ENCODE results near the gene PDE6A. TPM values are rescaled to one million over a fixed set of nuclear protein-coding genes. Genes with fewer than 3 reads are reported as not detected.

The PDE6A gene
- total RNA-seq = under 0.01 TPM

DNA sequence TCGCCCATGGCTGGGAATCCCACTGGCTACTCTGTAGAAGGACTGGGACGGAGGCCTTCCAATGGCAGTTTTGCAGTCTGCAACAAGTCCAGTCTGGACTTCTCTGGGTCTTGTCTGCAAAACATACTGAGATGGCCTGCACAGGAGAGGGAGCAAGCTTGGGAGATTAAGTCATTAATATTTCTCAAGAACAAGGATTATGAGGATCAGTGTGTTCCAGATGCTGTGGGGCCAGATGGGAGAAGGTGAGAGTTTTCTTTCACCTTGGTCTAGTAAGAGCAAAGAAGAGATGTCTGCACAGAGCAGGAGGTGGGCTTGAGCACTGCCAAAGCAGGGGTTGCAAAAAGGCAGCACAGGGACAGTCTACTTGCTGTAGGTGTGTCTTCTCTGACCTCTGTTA lies at the start of gene PDE6A:
Gene PDE6A, minus strand, starts transcription at position 128 of the 400 bp plus-strand sequence. Its CDS starts 120 bp downstream, at position 8.
- no peak for DNase-seq (ENCODE audit: low read depth in 2 of 3, low spot score in 2 of 3)

DNA sequence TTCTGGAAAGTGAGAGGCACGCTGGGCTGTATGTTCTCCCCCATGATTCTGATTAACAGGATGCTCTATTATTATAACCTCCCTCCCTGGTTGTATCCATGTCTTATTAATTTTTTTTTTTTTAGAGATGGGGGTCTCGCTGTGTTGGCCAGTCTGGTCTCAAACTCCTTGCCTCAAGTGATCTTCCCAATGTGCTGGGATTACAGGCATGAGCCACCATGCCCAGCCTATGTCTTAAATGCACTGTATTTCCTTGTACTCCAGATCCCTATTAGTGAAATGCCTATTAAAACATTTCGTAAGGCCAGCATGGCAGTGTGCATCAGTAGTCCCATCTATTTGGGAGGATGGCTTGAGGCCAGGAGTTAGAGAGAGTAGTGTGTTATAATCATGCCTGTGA lies 48.9 kb upstream of the PDE6A start:
- no peak for DNase-seq (ENCODE audit: low read depth in 2 of 3, low spot score in 2 of 3)

DNA sequence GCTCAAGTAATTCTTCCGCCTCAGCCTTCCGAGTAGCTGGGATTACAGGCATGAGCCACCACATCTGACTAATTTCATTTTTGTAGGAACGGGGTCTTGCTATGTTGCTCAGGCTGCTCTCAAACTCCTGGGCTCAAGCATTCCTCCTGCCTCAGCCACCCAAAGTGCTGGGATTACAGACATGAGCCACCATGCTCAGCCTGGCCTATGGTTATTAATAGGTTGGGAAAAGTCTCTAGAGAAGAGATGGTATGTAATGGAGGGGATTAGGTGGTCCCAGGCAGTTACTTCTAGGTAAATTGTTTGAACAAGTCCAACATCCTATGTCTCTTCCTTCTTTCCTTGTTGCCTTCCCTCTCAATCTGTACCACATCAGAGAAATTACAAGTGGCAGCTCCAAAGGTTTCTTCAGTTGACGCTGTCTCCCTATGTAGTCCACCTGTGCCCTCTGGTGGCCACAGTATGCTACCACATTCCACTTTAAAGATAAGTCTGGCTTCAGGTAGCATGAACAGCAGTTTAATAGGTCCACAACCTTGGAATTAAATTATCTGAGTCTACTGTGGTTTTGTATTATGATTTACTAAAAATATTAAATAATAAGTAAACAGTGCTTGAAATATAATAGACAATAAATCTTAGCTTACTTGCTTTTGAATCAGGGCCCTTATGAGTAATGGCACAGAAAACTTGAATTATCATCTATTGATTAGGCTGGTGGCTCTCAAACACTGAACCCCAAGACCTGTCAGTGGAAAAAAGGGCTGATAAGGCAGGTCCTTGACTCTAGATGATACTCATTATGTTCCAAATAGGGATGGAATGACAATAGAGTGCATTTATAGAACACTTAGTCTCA lies 46.2 kb upstream of the PDE6A start:
- peak; percentile 37 to 85 (median 64) for DNase-seq (ENCODE audit: low read depth in 2 of 3, low spot score in 2 of 3)

DNA sequence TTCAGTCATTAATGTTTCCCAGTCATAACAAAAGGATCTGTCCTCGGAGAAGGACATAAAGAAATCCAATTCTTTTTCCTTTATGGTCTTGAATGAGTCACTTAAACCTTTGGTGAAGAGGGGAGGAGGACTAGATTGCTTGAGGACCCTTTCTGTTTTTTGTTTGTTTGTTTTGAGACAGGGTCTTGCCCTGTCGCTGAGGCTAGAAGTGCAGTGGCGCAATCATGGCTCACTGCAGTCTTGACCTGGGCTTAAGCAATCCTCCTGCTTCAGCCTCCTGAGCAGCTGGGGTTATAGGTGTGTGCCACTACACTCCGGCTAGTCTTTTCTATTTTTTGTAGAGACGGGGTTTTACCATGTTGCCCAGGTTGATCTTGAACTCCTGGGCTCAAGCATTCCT lies 43.5 kb upstream of the PDE6A start:
- DNase-seq (ENCODE audit: low read depth in 2 of 3, low spot score in 2 of 3) = no peak

DNA sequence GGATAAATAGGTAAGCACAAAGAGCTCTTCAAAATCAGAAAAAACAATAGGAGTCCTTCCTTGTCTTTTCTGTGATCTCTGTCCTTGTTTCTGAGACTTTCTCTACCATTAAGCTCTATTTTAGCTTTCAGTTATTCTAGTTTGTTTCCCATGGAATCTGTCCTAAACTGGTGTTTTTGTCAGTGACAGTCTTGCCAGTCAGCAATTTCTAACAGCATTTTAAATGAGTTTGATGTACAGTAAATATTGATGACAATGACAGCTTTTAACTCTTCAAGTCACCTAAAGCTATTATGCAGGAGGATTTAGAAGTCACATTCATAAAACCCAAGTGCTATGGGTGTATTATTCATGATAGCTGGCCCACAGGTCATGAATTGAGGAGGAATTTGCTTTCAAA lies 37.9 kb upstream of the PDE6A start:
- no peak for DNase-seq (ENCODE audit: low read depth in 2 of 3, low spot score in 2 of 3)

DNA sequence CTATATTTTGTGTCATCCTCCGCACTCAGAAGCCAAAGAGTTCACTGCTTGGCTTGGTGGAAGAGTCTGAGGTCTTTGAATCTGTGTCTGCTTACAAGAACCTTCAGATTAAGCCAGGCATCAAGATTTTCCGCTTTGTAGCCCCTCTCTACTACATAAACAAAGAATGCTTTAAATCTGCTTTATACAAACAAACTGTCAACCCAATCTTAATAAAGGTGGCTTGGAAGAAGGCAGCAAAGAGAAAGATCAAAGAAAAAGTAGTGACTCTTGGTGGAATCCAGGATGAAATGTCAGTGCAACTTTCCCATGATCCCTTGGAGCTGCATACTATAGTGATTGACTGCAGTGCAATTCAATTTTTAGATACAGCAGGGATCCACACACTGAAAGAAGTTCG lies 36.6 kb upstream of the PDE6A start:
- DNase-seq (ENCODE audit: low read depth in 2 of 3, low spot score in 2 of 3) = no peak

DNA sequence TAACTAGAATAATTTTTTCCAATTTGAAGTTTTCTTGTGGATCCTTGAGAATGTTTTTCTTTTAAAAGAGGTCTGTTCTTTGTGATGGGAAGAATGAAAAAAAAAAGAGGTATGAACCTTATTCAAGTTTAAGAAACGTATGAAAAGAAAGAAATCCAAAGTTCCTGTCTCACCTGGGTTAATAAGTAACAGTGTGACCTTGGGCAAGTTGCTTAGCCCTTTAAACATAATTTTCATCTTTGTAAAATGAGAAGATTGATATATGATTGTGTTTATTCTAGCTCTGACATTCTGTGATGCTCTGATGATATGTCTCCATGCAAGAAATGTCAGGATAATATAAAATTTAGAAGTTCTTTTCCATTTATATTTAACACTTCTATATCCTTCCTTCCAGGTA lies 35.3 kb upstream of the PDE6A start:
- no peak for DNase-seq (ENCODE audit: low read depth in 2 of 3, low spot score in 2 of 3)

DNA sequence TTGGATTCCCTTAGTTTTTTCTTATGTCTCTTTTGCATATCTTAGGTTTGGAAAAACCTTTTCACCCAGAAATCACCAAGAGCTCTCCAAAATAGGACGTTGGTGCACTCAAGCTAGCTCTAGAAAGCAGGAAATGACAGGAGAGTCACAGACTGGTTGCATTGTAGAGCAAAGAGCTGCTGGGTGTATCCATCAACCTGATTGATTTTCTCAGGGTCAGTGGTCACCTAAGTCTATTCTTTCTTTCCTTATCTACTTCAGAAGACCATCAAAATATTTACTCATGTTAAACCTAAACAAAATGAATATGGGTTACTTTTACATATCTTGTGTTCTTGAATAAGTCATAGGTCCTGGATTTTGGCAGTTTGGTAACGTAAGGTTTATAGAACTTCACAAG lies 30.8 kb upstream of the PDE6A start:
- no peak for DNase-seq (ENCODE audit: low read depth in 2 of 3, low spot score in 2 of 3)

DNA sequence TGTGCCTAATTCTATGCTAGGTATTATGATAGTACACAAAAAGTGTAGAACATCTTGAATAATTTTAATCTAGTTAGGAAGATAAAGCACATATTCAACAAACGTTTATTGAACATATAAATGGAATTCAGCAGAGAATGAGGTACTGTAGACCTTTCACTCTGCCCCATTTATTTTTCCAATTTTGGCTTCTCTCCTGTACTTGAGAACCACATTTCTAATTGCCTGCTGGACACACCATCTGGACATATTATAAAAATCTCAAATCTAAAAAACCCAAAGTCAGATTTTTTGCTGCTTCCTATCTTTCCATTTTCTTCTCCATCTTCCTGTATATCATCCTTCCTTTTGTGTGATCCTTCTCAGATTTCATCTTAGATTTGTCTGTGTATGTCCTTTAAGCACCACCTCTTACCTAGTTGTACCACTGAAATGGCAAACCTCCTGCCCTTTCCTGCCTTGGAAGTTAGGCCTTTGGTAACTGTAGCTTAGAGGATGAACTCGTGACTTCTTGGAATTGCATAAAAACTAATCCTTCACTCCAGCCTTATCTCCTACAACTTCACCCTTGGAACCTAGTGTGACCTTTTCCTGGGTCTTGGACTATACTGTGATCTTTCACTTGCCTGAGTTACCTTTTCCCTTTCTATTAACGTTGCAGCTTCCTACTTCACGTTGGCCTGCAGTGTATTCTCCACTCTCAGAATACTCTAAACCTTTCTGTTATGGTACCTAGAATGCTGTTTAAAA lies 24.8 kb upstream of the PDE6A start:
- DNase-seq (ENCODE audit: low read depth in 2 of 3, low spot score in 2 of 3) = no peak

DNA sequence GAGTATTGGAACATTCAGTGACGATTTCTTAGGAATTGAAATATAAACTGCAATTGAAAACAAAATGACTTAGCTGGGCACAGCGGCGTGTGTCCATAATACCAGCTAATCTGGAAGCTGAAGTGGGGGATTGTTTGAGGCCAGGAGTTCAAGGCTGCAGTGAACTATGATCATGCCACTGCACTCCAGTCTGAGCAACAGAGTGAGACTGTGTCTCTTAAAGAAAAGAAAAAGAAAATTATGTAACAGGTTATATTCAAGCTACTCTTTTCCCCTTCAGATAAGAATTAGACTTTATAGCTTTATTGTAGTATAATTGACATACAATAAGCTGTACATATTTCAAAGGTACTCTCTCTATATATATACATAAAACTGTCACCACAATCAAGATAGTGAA lies 22.4 kb upstream of the PDE6A start:
- DNase-seq (ENCODE audit: low read depth in 2 of 3, low spot score in 2 of 3) = no peak

DNA sequence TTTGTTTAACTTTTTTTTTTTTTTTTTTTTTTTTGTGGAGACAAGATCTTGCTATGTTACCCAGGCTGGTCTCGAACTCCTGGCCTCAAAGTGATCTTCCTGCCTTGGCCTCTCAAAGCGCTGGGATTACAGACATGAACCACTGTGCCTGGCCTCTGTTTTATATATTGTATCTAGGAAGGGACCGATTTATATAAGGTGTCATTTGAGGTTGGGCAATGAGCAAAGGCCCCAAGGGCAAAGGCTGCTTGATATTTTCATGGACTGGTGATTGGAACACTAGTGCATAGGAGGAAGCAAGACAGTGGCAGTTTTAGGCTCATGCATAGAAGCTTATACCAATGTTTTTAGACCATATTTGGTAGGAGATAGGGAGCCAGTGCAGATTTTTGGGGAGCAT lies 19.1 kb upstream of the PDE6A start:
- DNase-seq (ENCODE audit: low read depth in 2 of 3, low spot score in 2 of 3) = no peak

DNA sequence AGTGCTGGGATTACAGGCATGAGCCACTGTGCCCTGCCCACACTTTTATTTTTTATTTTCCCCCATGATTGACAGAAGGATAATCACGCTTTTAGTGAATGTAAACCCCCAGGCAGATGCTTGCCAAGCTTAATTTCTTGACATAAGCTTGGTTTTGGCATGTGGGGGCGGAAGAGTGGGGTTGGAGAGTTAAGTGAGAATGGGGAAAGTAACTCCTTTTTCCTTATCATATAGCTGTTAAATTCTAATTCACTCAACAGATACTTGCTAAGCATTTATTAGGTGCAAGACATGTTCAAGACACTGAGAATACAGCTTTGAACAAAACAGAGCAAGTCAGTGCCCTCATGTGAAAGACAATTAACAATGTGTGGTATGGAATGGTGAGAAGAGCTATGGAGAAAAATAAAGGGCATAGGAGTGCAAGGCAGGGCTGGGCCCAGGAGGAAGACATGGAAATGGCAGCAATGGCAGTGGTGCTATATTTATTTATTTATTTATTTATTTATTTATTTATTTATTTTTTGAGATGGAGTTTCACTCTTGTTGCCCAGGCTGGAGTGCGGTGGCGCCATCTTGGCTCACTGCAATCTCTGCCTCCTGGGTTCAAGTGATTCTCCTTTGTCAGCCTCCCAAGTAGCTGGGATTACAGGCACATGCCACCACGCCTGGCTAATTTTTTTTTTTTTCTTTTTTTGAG lies 18.2 kb upstream of the PDE6A start:
- DNase-seq (ENCODE audit: low read depth in 2 of 3, low spot score in 2 of 3) = no peak

DNA sequence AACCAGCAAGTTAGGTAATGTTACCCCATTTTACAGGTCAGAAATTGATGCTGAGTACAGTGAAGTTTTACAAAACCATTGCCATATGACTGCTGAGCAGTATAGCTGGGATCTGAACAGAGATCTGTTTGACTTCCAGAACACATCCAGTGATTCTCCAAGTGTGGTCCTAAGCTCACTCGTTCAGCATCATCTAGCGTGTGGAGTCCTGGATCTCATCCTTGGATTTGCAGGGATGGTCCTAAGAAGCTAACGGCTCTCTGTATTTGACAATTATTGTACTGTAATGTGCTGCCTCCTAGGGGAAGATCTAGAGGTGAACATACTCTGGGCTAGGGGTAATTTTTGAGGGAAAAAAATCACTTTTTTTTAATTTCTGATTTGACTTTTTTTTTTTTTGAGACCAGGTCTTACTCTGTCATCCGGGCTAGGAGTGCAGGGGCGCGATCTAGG lies 17.4 kb upstream of the PDE6A start:
- DNase-seq (ENCODE audit: low read depth in 2 of 3, low spot score in 2 of 3) = peak in 1 of 3 donors; percentile 51

DNA sequence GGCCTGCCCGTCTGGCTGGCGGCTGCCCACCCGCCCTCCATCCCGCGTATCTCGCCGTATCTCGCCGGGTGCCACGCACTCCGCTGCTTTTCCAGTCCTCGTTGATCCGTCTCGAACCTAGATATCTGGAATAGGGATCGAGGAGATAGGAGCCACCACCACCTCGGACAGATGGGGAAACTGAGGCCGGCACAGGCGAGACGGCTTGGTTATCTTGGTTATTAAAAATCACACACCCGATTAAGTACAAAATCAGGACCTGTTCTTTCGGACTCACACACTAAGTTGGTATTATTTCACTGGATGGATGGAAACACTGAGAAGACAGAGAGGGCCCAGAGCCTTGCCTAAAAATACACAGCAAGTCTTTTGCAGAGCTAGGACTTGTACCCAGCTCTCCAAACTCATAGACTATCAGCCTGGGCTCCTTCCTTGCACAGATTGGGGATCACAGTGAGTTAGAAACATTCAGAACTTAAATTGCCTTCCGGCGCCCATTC lies 16.6 kb upstream of the PDE6A start:
- no peak for DNase-seq (ENCODE audit: low read depth in 2 of 3, low spot score in 2 of 3)

DNA sequence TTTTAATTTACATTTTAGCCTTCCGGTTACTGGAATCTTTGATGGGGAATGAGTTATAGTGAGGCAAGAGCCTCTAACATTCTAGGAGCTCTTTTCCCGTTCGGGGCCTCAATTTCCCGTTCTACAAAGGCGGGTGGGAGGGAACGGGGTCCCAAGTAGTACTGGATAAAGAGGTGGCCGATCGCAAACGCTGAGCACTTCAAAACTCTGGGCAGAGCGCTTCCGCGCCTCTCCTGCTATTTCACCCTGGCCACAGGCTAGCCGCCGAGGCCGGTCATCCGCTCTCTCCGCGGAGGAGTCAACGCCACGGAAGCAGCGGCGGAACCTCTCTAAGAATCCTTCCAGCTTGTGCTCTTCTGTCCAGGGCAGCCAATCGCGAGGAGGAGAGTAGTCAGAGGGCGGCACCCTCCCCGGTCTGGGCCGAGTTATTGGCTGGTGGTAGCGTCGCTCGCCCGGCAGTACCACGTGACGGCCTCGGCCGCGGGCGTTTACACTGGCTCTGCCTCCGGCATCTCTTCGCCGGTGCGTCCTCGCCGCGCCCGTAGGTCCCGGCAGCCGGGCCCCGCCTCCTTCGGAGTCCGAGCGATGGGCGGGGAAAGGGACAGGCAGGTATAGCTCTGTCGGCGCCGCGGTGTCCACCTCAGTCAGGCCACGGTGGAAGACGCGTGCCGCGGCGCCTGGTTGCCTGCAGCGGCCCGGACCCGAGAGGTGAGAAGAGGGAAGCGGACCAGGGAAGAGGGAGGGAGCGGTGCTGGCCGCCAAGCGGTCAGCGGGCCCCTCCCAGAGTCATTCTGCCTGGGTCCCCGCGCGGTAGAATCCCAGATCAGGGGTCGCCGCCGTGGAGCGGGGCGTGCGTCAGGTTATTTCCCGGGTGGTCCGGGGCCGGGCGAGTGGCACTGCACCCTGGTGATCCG lies 15.9 kb upstream of the PDE6A start, which contains the start of gene SLC26A2:
Gene SLC26A2, plus strand, starts transcription at position 487 of the 914 bp plus-strand sequence. CDS start 16,895 bp downstream, outside the sequence.
- peak; percentile 78 to 96 (median 95) for DNase-seq (ENCODE audit: low read depth in 2 of 3, low spot score in 2 of 3)

DNA sequence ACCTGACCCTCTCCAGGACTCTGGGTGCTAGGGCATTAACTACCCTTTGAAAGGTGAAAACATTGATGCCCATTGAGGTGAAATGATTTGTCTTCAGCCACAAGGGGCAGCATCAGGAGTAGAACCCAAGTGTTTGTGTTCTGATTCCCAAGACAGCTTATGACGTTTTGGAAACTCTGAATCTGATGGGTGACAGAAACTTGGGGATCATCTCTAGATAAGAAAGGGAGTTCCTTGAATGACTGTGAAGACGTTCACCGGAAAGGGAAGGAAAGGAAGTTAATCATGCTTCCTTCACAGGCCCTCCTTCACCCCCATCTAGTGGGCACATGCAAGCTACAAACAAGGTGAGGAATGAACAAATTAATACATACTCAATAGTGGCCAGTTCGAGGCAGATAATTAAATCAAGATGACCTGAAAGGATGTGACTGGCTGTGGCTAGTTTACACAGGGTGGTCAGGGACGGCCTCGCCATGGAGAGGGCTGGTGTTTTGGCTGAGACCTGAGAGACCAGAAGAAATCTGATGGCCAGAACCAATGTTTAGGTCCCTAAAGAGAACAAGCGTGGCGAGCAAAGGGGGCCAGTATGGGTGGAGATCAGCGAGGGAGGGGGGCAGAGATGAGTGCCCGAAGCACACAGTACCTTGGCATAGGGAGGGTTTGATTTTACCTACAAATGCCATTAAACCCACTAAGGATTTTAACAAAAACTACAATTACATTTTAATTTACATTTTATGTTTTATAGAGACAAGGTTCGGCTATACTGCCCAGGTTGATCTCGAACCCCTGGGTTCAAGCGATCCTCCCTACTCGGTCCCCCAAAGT lies 15.0 kb upstream of the PDE6A start:
- peak in 2 of 3 donors; percentile 57 to 71 for DNase-seq (ENCODE audit: low read depth in 2 of 3, low spot score in 2 of 3)

DNA sequence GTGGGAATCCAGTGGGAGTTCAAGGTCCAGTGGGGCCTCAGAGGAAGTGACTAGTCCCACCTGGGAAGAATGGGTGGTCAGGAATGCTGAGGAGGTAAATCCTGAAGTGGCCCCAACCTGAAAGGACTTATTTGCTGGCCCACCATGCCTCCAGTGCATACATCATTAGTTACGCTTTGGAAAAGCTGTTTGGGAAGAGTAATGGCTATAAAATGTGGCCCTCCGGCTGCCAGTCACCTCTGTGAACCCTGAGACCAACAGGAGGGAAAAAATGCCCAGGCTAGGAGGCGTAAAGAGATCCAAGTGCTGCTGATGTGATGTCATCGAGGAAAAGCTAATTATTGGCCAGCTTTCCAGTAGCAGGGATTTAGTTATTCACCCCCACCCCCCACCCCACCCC lies 13.3 kb upstream of the PDE6A start:
- no peak for DNase-seq (ENCODE audit: low read depth in 2 of 3, low spot score in 2 of 3)

DNA sequence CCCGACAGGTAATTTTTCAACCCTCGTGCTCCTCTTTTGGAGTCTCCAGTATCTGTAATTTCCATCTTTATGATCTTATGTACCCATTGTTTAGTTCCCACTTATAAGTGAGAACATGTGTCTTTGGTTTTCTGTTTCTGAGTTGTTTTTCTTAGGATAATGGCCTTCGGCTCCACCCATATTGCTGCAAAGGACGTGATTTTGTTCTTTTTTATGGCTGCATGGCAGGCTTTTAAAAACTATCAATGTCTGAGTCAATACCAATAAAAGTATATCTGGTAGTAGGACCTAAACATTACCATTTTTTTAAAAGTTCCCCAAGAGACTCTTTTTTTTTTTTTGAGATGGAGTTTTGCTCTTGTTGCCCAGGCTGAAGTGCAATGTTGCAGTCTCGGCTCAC lies 12.1 kb upstream of the PDE6A start:
- no peak for DNase-seq (ENCODE audit: low read depth in 2 of 3, low spot score in 2 of 3)

DNA sequence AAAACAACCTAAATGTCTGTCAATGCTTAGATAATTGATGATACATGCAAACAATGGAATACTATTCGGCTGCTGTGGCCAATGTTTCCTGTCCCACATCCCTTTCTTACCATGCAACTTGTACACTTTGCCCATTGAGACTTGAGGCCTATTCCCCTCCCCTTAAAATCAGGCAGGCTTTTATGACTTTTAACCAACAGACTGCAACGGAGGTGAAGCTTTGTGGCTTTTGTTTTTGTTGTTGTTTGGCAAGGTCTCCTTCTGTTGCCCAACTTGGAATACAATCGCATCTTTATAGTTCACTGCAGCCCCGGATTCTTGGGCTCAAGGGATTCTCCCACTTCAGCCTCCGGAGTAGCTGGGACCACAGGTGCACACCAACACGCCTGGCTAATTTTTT lies 10.2 kb upstream of the PDE6A start:
- DNase-seq (ENCODE audit: low read depth in 2 of 3, low spot score in 2 of 3) = no peak
